H9 (cell line): ENCODE data around the gene HRH1. TPM values are rescaled to one million over a fixed set of nuclear protein-coding genes. Genes with fewer than 3 reads are reported as not detected.

Source experiments
- DNase-seq: peaks from one replicate; pipeline ENCODE4 v3.0.0-alpha.2; 2017
- H2AFZ ChIP-seq: one replicate; pipeline ENCODE4 v1.6.1; 2013; ENCODE audit warnings: mild to moderate bottlenecking, low read length, control low read depth, moderate library complexity
- H2AK5ac ChIP-seq: 2 replicates; pipeline ENCODE4 v1.6.1; 2013; ENCODE audit warnings: low read length, control low read depth, mixed read lengths; ENCODE audit not compliant: insufficient read length
- H2BK120ac ChIP-seq: one replicate; pipeline ENCODE4 v1.6.1; 2013; ENCODE audit warnings: low read depth, mild to moderate bottlenecking, low read length, control low read depth, inconsistent platforms; ENCODE audit not compliant: poor library complexity, severe bottlenecking
- H2BK12ac ChIP-seq: 2 replicates; pipeline ENCODE4 v1.6.1; 2013; ENCODE audit warnings: low read length, control low read depth, mixed read lengths, low read depth; ENCODE audit not compliant: insufficient read length
- H2BK15ac ChIP-seq: 2 replicates; pipeline ENCODE4 v1.6.1; 2013; ENCODE audit warnings: low read depth, low read length, control low read depth
- H2BK20ac ChIP-seq: one replicate; pipeline ENCODE4 v1.6.1; 2013; ENCODE audit warnings: low read depth, mild to moderate bottlenecking, low read length, control low read depth, inconsistent platforms; ENCODE audit not compliant: poor library complexity, severe bottlenecking
- H2BK5ac ChIP-seq: 2 replicates; pipeline ENCODE4 v1.6.1; 2013; ENCODE audit warnings: low read length, control low read depth, mixed read lengths; ENCODE audit not compliant: insufficient read length
- H3K14ac ChIP-seq: 2 replicates; pipeline ENCODE4 v1.6.1; 2013; ENCODE audit warnings: low read length, control low read depth; ENCODE audit not compliant: insufficient read depth
- H3K18ac ChIP-seq: 2 replicates; pipeline ENCODE4 v1.6.1; 2013; ENCODE audit warnings: low read depth, mild to moderate bottlenecking, mixed read lengths, low read length, control low read depth; ENCODE audit not compliant: insufficient read length
- H3K23ac ChIP-seq: 2 replicates; pipeline ENCODE4 v1.6.1; 2013; ENCODE audit warnings: low read length, control low read depth, mixed read lengths, low read depth; ENCODE audit not compliant: insufficient read length
- H3K23me2 ChIP-seq: 2 replicates; pipeline ENCODE4 v1.6.1; 2013; ENCODE audit warnings: low read depth, mild to moderate bottlenecking, mixed read lengths, low read length, control low read depth; ENCODE audit not compliant: insufficient read length, poor library complexity, severe bottlenecking
- H3K27ac ChIP-seq: 2 replicates; pipeline ENCODE4 v1.5.1; 2013; ENCODE audit warnings: low read length, control low read depth, mixed read lengths, low read depth; ENCODE audit not compliant: insufficient read length
- H3K27me3 ChIP-seq: 2 replicates; pipeline ENCODE4 v1.6.1; 2013; ENCODE audit warnings: low read length, control low read depth, inconsistent platforms; ENCODE audit not compliant: insufficient read depth
- H3K4ac ChIP-seq: 2 replicates; pipeline ENCODE4 v1.6.1; 2013; ENCODE audit warnings: low read depth, mild to moderate bottlenecking, control low read depth, inconsistent platforms, low read length, moderate library complexity
- H3K4me1 ChIP-seq: 2 replicates; pipeline ENCODE4 v1.6.1; 2013; ENCODE audit warnings: low read length, control low read depth, inconsistent platforms; ENCODE audit not compliant: insufficient read depth
- H3K4me2 ChIP-seq: 2 replicates; pipeline ENCODE4 v1.6.1; 2013; ENCODE audit warnings: low read length, control low read depth, mixed read lengths; ENCODE audit not compliant: insufficient read length, insufficient read depth
- H3K56ac ChIP-seq: 2 replicates; pipeline ENCODE4 v1.6.1; 2013; ENCODE audit warnings: low read depth, mild to moderate bottlenecking, mixed read lengths, low read length, control low read depth; ENCODE audit not compliant: insufficient read length
- H3K79me1 ChIP-seq: 2 replicates; pipeline ENCODE4 v1.6.1; 2013; ENCODE audit warnings: low read depth, mild to moderate bottlenecking, moderate library complexity, low read length, control low read depth, inconsistent platforms; ENCODE audit not compliant: insufficient read depth, poor library complexity, severe bottlenecking
- H3K79me2 ChIP-seq: 2 replicates; pipeline ENCODE4 v1.6.1; 2013; ENCODE audit warnings: low read length, control low read depth, inconsistent platforms; ENCODE audit not compliant: insufficient read depth
- H3K9ac ChIP-seq: 2 replicates; pipeline ENCODE4 v1.6.1; 2013; ENCODE audit warnings: low read length, control low read depth, mixed read lengths; ENCODE audit not compliant: insufficient read length; ENCODE audit errors: extremely low read depth
- H3K9me3 ChIP-seq: one replicate; pipeline ENCODE4 v1.6.1; 2013; ENCODE audit warnings: low read depth, low read length, inconsistent platforms; ENCODE audit not compliant: control insufficient read depth
- H3T11ph ChIP-seq: one replicate; pipeline ENCODE4 v1.6.1; 2013; ENCODE audit warnings: mild to moderate bottlenecking, low read length, control low read depth, inconsistent platforms
- H4K20me1 ChIP-seq: one replicate; pipeline ENCODE4 v1.6.1; 2013; ENCODE audit not compliant: control insufficient read depth, insufficient read length, insufficient read depth
- H4K5ac ChIP-seq: 2 replicates; pipeline ENCODE4 v1.6.1; 2013; ENCODE audit warnings: low read depth, mild to moderate bottlenecking, mixed read lengths, low read length, control low read depth; ENCODE audit not compliant: insufficient read length
- H4K8ac ChIP-seq: replicated peaks from 2 replicates; pipeline ENCODE4 v1.6.1; 2013; ENCODE audit warnings: low read length, control low read depth, mixed read lengths, low read depth; ENCODE audit not compliant: insufficient read length
- H4K91ac ChIP-seq: 2 replicates; pipeline ENCODE4 v1.6.1; 2013; ENCODE audit warnings: low read depth, mild to moderate bottlenecking, moderate library complexity, mixed read lengths, low read length, control low read depth; ENCODE audit not compliant: insufficient read length
- H3K27ac Mint-ChIP-seq, 3 experiments: 2 replicates in 2 of 3; 3 replicates in 1 of 3; pipeline ENCODE4 v1.8.0; 2020 to 2021; ENCODE audit warnings: mixed read lengths in 3 of 3, mild to moderate bottlenecking in 1 of 3, moderate library complexity in 1 of 3
- H3K27me3 Mint-ChIP-seq: 2 replicates; pipeline ENCODE4 v1.8.0; 2021; ENCODE audit warnings: low read depth, mild to moderate bottlenecking, moderate library complexity, mixed read lengths
- H3K36me3 Mint-ChIP-seq, 3 experiments: 2 replicates in 2 of 3; 3 replicates in 1 of 3; pipeline ENCODE4 v1.8.0; 2020 to 2021; ENCODE audit warnings: low read depth in 3 of 3, mixed read lengths in 3 of 3; ENCODE audit not compliant: insufficient read depth in 1 of 3
- H3K4me1 Mint-ChIP-seq, 2 experiments: 2 replicates each; pipeline ENCODE4 v1.8.0; 2020; ENCODE audit warnings: mixed read lengths in 2 of 2
- H3K4me3 Mint-ChIP-seq, 2 experiments: 2 replicates in 1 of 2; 3 replicates in 1 of 2; pipeline ENCODE4 v1.8.0; 2020 to 2021; ENCODE audit warnings: mild to moderate bottlenecking in 2 of 2, mixed read lengths in 2 of 2, moderate library complexity in 1 of 2
- H3K9me3 Mint-ChIP-seq, 2 experiments: 2 replicates in 1 of 2; 3 replicates in 1 of 2; pipeline ENCODE4 v1.8.0; 2020; ENCODE audit warnings: mild to moderate bottlenecking in 2 of 2, mixed read lengths in 2 of 2, moderate library complexity in 1 of 2
- CTCF ChIP-seq: fragments of 200-600 bp; sonication (generic); conservative IDR thresholded peaks from 3 replicates; pipeline ENCODE4 v1.8.0; 2021; ENCODE audit warnings: antibody characterized with exemption, mild to moderate bottlenecking
- WGBS: extraction: QIAGEN DNeasy Blood & Tissue Kit; methylation state at CpG from one replicate; pipeline ENCODE4 v1.1.7; 2013; ENCODE audit warnings: missing lambda C conversion rate, low lambda C conversion rate, mixed read lengths; ENCODE audit not compliant: insufficient read length; ENCODE audit errors: extremely low coverage; 5-methylcytosine and 5-hydroxymethylcytosine counted together
- total RNA-seq: library from RNA; stranded (reverse); gene quantifications from 2 replicates; pipeline ENCODE4 v1.2.1, GENCODE V29; 2021

The HRH1 gene
- total RNA-seq, 1 experiment from 2014 or later = 0.74 TPM

DNA sequence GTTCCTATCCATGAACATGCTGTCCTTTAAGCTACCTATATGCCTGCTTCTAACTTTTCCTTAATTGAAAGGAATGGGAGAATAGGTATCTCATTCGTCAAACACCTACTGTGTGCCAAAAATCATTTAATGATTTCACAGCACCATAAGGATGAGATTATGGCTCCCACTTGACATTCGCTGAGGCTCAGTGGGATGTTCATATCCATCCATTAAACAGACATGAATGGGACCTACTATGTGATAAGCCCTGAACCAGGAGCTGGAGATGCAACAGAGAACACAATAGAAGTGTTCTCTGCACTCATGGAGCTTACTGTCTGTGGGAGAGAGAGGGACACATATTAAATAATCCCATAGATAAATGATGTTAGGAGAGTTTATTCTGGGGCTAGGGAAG, 49.7 kb downstream of the HRH1 start:
- no peaks in the 10 kb centered on the region for H4K20me1 ChIP-seq
- no peaks in the 10 kb centered on the region for H3K9me3 Mint-ChIP-seq
- H3K9me3 ChIP-seq = no peaks in the 10 kb centered on the region
- no peaks in the 10 kb centered on the region for H3K79me2 ChIP-seq
- no peak overlapping the region for H3K23ac ChIP-seq
- H3T11ph ChIP-seq = no peak overlapping the region
- H2BK20ac ChIP-seq = no peak overlapping the region
- H2AK5ac ChIP-seq = no peak overlapping the region
- no peak overlapping the region for H3K4me3 Mint-ChIP-seq
- H3K23me2 ChIP-seq = no peaks in the 10 kb centered on the region
- H3K4ac ChIP-seq = no peak overlapping the region
- H4K5ac ChIP-seq = no peak overlapping the region
- no peak overlapping the region for H3K9ac ChIP-seq
- H3K27ac Mint-ChIP-seq = no peak overlapping the region
- peaks cover 7% of the 10 kb centered on the region for H3K27me3 Mint-ChIP-seq
- peaks cover 2% of the 10 kb centered on the region for H3K4me1 ChIP-seq
- no peak overlapping the region for H3K27ac ChIP-seq
- no CpG with 5 or more reads among the region's 2 CpGs for WGBS
- no peak for DNase-seq
- H3K27me3 ChIP-seq = no peaks in the 10 kb centered on the region; the same call in 1 of the 2 replicates
- no peak overlapping the region for H2BK120ac ChIP-seq
- no peak overlapping the region for H4K91ac ChIP-seq
- H2BK12ac ChIP-seq = no peak overlapping the region
- no peak overlapping the region for H2BK5ac ChIP-seq
- no peak overlapping the region for H3K56ac ChIP-seq
- H2AFZ ChIP-seq = no peak overlapping the region
- H3K79me1 ChIP-seq = no peaks in the 10 kb centered on the region
- H3K4me2 ChIP-seq = no peak overlapping the region
- TF ChIP-seq CTCF = no peak
- H4K8ac ChIP-seq = no peak overlapping the region
- no peak overlapping the region for H2BK15ac ChIP-seq
- peaks cover 10 to 13% of the 10 kb centered on the region in 2 experiments for H3K4me1 Mint-ChIP-seq
- no peak overlapping the region for H3K14ac ChIP-seq
- H3K18ac ChIP-seq = no peak overlapping the region
- H3K36me3 Mint-ChIP-seq = no peaks in the 10 kb centered on the region
